Body of pancreas (tissue), 4 donors: Measurements from ENCODE around the gene RMI2.

Experiments
- CTCF ChIP-seq, 7 experiments: fragments of 450-650 bp in 4 of 7; fragments of 200-600 bp in 3 of 7; sonication (generic) in 3 of 7; IDR thresholded peaks; one replicate each; pipeline ENCODE4 v1.5.1; 2016 to 2019; ENCODE audit warnings: antibody characterized with exemption in 7 of 7
- POLR2A ChIP-seq, 3 donors: fragments of 450-650 bp; IDR thresholded peaks; one replicate each; pipeline ENCODE4 v1.6.1; 2016; ENCODE audit warnings: antibody characterized with exemption in 3 of 3, mild to moderate bottlenecking in 2 of 3

DNA sequence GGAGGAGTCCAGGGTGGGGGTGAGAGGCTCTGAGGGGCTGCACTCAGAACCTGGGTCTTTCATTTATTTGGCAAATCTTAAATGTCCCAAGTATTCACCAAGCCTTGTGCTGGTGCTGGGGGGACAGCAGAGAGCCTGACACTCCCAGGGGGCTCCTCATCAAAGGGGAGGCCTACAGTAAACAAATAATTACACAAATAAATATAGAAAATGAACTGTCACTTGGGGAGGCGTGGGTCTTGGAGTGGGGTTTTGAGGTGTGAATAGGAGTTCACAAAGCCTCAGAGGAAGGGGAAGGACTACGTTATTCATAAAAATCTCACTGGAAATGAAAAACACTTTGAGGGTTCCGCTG, 48.9 kb upstream of the RMI2 start:
- TF ChIP-seq CTCF (IDR thresholded peaks at IDR 0.05) (no peak), POLR2A (IDR thresholded peaks at IDR 0.05) (no peak)
